ENCODE results near the gene REPS2. TPM values are rescaled to one million over a fixed set of nuclear protein-coding genes. Genes with fewer than 3 reads are reported as not detected.

REPS2 gene
- total RNA-seq, 1 donor, result 0.43 TPM

GRCh38 chrX:17028356-17028755 is 81.9 kb downstream of the REPS2 start:
- TF ChIP-seq CTCF (IDR thresholded peaks at IDR 0.05; ENCODE audit: insufficient read depth, low read depth, low read length), result no peak
- no peak overlapping the region for H3K4me3 ChIP-seq (ENCODE audit: low read depth, low read length)
- DNase-seq (ENCODE audit: low read depth), result no peak

DNA sequence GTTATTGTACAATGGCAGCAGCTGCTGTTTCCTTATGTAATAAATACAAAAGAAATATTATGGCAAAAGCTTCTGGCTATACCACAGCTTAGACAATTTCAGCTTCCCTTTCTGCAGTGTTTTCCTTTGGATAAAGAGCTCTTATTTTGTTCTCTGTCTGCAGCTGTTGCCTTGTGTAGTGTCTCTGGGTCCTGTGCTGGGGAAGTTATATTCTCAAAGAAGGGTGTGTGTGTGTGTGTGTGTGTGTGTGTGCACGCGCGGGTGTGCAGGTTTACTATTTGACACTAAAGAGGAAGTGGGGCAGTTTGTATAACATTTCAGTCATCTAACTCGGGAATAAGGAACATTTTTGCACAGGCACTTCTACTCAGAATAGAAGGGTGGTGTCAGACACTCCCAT is 83.6 kb downstream of the REPS2 start:
- no peak overlapping the region for H3K4me3 ChIP-seq (ENCODE audit: low read depth, low read length)
- TF ChIP-seq CTCF (IDR thresholded peaks at IDR 0.05; ENCODE audit: insufficient read depth, low read depth, low read length), result no peak
- no peak for DNase-seq (ENCODE audit: low read depth)

DNA sequence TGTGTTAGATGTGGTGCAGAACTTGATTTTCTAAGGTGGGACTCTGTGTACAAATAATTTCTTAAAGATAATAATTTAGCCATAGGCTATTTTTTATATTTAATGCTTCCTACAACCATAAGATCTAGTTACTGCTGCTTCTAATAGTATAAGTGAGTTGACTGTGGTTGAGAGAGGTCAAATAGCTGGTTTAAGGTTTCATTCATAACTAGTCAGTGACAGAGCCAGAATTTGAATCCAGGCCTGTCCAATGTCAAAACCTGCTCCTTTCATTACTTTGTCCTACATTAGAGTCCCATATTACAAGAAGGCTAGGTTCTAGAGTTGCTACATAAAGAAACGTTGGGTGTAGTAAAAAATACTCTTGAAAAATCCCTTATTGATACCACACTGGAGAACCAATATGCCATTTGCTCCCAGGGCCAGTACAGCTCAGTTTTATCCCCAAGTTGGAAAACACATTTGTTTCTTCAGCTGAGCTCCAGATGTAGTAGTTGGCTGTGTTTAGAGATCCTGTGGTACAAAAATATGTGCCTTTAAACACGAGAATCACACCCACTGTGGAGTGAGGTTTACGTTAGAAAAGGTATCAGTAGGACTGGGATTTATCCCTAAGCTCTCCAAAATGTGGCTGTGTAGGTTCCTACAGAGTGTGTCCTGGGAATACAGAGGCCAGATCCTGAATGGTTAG is 84.3 kb downstream of the REPS2 start:
- H3K4me3 ChIP-seq (ENCODE audit: low read depth, low read length), result no peak overlapping the region
- no peak for TF ChIP-seq CTCF (IDR thresholded peaks at IDR 0.05; ENCODE audit: insufficient read depth, low read depth, low read length)
- peak; percentile 63 for DNase-seq (ENCODE audit: low read depth)

DNA sequence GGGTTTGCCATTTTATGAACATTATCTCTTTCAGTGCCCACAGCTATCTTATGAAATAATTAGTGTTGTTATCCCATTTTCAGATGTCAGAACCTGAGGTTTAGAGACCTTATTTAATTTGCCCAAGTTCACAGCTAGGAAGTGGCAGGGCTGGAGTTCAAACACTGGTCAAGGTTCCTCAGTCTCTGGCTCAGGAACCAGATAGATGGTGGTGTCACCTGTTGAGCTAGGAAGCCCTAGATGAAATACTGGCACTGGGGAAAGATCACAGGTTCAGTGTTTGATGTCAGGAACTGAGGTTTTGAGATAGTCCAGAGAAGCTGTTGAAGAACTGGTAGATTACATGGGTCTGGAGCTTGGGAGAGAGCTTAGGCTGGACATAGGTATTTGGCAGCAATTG is 85.4 kb downstream of the REPS2 start:
- no peak overlapping the region for H3K4me3 ChIP-seq (ENCODE audit: low read depth, low read length)
- TF ChIP-seq CTCF (IDR thresholded peaks at IDR 0.05; ENCODE audit: insufficient read depth, low read depth, low read length), result no peak
- DNase-seq (ENCODE audit: low read depth), result no peak

DNA sequence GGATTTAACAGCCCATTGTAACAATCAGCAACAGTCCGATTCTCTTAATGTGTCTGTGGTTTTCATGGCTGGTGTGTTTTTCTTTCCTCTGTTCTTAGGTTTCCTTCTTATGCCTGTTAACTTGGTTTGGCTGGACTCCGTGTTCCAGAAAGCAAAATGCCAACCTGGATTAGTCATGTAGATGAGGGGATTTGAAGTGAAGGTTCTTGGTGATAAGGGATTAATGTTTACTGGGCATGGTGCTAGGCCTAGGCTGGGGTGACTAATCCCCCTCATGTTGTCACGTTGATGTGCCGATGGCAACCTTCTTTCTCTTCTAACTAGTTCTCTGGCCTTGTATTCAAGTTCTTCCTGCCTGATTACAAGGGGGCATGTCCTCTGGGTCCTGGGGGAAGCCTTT is 85.9 kb downstream of the REPS2 start:
- no peak for TF ChIP-seq CTCF (IDR thresholded peaks at IDR 0.05; ENCODE audit: insufficient read depth, low read depth, low read length)
- H3K4me3 ChIP-seq (ENCODE audit: low read depth, low read length), result no peak overlapping the region
- DNase-seq (ENCODE audit: low read depth), result peak; percentile 58

- no peak overlapping the region for H3K4me3 ChIP-seq (ENCODE audit: low read depth, low read length)
- TF ChIP-seq CTCF (IDR thresholded peaks at IDR 0.05; ENCODE audit: insufficient read depth, low read depth, low read length), result no peak
- DNase-seq (ENCODE audit: low read depth), result no peak
These were observed 86.8 kb downstream of the REPS2 start for GRCh38 chrX:17033225-17033624.

GRCh38 chrX:17035111-17035510 is 88.7 kb downstream of the REPS2 start:
- no peak for DNase-seq (ENCODE audit: low read depth)
- no peak for TF ChIP-seq CTCF (IDR thresholded peaks at IDR 0.05; ENCODE audit: insufficient read depth, low read depth, low read length)

More at GRCh38 chrX:17035111-17035510, 88.7 kb downstream of the REPS2 start:
- no peak overlapping the region for H3K4me3 ChIP-seq (ENCODE audit: low read depth, low read length)

Measured in fibroblast of villous mesenchyme (primary cell).